ENCODE results near the gene CDK9.

DNA sequence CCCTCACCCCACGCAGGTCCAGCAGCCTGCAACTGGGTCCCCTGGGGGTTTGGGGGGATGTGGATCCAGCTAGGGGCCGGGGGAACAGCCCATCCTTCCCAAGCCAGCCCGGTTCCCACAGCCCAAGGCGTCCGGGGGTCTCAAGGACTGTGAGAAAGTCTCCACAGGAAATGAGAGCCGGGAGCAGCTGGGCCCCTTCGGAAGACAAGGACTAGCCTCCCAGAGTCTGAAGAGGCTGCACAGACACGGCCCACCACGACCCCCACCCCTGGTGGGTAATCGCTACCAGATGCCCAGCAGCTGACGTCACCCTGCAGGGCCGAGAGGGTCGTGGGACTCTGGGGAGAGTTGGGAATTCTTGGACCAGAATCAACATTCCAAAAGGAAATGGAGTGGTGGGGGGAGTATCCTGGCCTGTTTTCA is 17.9 kb upstream of the CDK9 start:
- TF ChIP-seq POLR2A (IDR thresholded peaks at IDR 0.05), result no peak
- TF ChIP-seq, protein P1, sequence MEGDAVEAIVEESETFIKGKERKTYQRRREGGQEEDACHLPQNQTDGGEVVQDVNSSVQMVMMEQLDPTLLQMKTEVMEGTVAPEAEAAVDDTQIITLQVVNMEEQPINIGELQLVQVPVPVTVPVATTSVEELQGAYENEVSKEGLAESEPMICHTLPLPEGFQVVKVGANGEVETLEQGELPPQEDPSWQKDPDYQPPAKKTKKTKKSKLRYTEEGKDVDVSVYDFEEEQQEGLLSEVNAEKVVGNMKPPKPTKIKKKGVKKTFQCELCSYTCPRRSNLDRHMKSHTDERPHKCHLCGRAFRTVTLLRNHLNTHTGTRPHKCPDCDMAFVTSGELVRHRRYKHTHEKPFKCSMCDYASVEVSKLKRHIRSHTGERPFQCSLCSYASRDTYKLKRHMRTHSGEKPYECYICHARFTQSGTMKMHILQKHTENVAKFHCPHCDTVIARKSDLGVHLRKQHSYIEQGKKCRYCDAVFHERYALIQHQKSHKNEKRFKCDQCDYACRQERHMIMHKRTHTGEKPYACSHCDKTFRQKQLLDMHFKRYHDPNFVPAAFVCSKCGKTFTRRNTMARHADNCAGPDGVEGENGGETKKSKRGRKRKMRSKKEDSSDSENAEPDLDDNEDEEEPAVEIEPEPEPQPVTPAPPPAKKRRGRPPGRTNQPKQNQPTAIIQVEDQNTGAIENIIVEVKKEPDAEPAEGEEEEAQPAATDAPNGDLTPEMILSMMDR (IDR thresholded peaks at IDR 0.05), result no peak

Measured in body of pancreas (tissue), 4 donors.